PC-9 (cell line): ENCODE results near the gene CUTA. TPM values are rescaled to one million over a fixed set of nuclear protein-coding genes. Genes with fewer than 3 reads are reported as not detected.
A peak's percentile ranks its signal among the peaks of the same experiment; 100 is the strongest.

Experiments used
- BruUV-seq: library from RNA; stranded (reverse); fragments of 400-500 nt; replicated peaks from 2 replicates; lab custom pipeline; 2021; lab: Mats Ljungman, UMichigan
- CTCF ChIA-PET: fragments of 300-600 bp; sonication (Branson Sonifier 250); formaldehyde crosslinking; loops from one replicate; lab custom pipeline; 2022; ENCODE audit warnings: antibody characterized with exemption; lab: Charles Lee
- POLR2A ChIA-PET: fragments of 300-600 bp; sonication (Branson Sonifier 250); formaldehyde crosslinking; loops from one replicate; lab custom pipeline; 2022; ENCODE audit warnings: antibody characterized with exemption; ENCODE audit not compliant: unreplicated experiment; lab: Charles Lee
- DNase-seq, 2 experiments: peaks; one replicate each; pipeline versions ENCODE4 v3.0.0 to v3.0.0-alpha.2; 2015 to 2022; ENCODE audit warnings: mixed read lengths in 1 of 2
- H2AFZ ChIP-seq: fragments of 200-600 bp; sonication (generic); 2 replicates; pipeline ENCODE4 v1.8.1; 2017; ENCODE audit warnings: antibody characterized with exemption
- H3F3A ChIP-seq: fragments of 200-600 bp; sonication (generic); 2 replicates; pipeline ENCODE4 v1.8.1; 2017; ENCODE audit warnings: antibody characterized with exemption, mild to moderate bottlenecking, low read depth; ENCODE audit not compliant: insufficient read depth
- H3K27ac ChIP-seq: fragments of 200-600 bp; sonication (generic); 2 replicates; pipeline ENCODE4 v1.6.1; 2016; ENCODE audit warnings: mixed run types
- H3K27me3 ChIP-seq: fragments of 200-600 bp; sonication (generic); 2 replicates; pipeline ENCODE4 v1.6.1; 2016; ENCODE audit warnings: low read depth, mixed run types; ENCODE audit not compliant: insufficient read depth
- H3K36me3 ChIP-seq: fragments of 200-600 bp; sonication (generic); 2 replicates; pipeline ENCODE4 v1.6.1; 2016; ENCODE audit warnings: low read depth, mixed run types
- H3K4me1 ChIP-seq: fragments of 200-600 bp; sonication (generic); replicated peaks from 2 replicates; pipeline ENCODE4 v1.6.1; 2016; ENCODE audit warnings: mixed run types; ENCODE audit not compliant: insufficient read depth
- H3K4me2 ChIP-seq: fragments of 200-600 bp; sonication (generic); 2 replicates; pipeline ENCODE4 v1.6.1; 2017; ENCODE audit warnings: mixed run types
- H3K4me3 ChIP-seq: fragments of 200-600 bp; sonication (generic); 2 replicates; pipeline ENCODE4 v1.6.1; 2016; ENCODE audit warnings: mixed run types
- H3K79me2 ChIP-seq: fragments of 200-600 bp; sonication (generic); 2 replicates; pipeline ENCODE4 v1.6.1; 2017; ENCODE audit warnings: low read depth, mixed run types
- H3K9me2 ChIP-seq: fragments of 200-600 bp; sonication (generic); 2 replicates; pipeline ENCODE4 v1.8.1; 2017; ENCODE audit warnings: mild to moderate bottlenecking; ENCODE audit not compliant: insufficient read depth
- H3K9me3 ChIP-seq: fragments of 200-600 bp; sonication (generic); 2 replicates; pipeline ENCODE4 v1.8.1; 2016; ENCODE audit warnings: low read depth; ENCODE audit not compliant: insufficient read depth
- H4K20me1 ChIP-seq: fragments of 200-600 bp; sonication (generic); 2 replicates; pipeline ENCODE4 v1.8.1; 2017; ENCODE audit not compliant: insufficient read depth
- EZH2 ChIP-seq: fragments of 200-600 bp; sonication (generic); IDR thresholded peaks from 2 replicates; pipeline ENCODE4 v1.8.0; 2017; ENCODE audit warnings: antibody characterized with exemption, low read depth
- intact Hi-C: fragments of 100-400 bp; cut with micrococcal nuclease; formaldehyde crosslinking; loops from one replicate; pipeline ENCODE4 v1.10.0; 2022; ENCODE audit not compliant: unreplicated experiment
- total RNA-seq: library from RNA; stranded (reverse); gene quantifications from 2 replicates; pipeline ENCODE4 v1.2.3, GENCODE V29; 2021
- TF ChIP-seq, protein P1 (sequence below): fragments of 200-600 bp; sonication (generic); conservative IDR thresholded peaks from 2 replicates; pipeline ENCODE4 v1.6.1; 2017; ENCODE audit warnings: mixed run types, antibody characterized with exemption, mild to moderate bottlenecking, moderate library complexity

CUTA gene
- total RNA-seq, 1 experiment from 2014 or later: 213 TPM

DNA sequence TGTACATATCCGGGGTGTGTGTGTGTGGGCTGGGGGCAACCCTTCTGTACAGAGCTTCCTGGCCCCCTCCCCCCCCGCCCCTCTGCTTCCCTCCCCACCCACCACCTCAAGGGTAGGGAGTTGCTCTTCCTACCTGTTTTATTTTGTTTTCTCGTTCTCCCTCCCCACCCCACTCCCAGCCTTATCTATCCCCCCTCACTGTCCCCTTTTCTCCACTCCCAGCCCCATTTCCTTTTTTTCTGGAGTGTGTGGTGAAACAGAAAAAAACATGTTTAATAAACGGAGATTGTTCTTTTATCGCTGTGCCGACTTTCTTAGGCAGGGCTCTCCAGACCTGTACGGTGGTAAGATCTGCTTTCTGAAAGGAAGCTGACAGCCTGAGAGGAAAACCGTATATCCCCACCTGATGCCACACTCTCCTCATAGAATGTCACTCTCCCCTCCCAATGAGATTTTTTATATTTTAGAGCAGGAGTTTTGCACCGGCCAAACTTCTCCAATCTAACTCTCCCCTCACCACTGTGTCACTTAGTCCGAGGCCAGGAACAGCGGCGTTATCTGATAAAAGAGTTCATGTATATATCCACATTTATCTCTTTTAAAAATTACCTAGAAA lies 35.6 kb upstream of the CUTA start:
- H3K36me3 ChIP-seq: no peaks in the 10 kb centered on the region
- ChIA-PET POLR2A (interaction anchor here (0.6 kb wide), 1 partner anchor 151 kb away, joined by 4 read pairs; no protein-coding TSS in a partner anchor), CTCF (interaction anchor here (0.6 kb wide), 1 partner anchor 87 kb away, joined by 3 read pairs; no protein-coding TSS in a partner anchor)
- peak overlapping the region; percentile 94 for H2AFZ ChIP-seq
- H3K27ac ChIP-seq: no peak overlapping the region
- peaks cover 6% of the 10 kb centered on the region for H3K4me1 ChIP-seq
- H3K79me2 ChIP-seq: peaks cover 19% of the 10 kb centered on the region
- no TSS peak for BruUV-seq
- no peak for TF ChIP-seq EZH2
- TF ChIP-seq, protein P1, sequence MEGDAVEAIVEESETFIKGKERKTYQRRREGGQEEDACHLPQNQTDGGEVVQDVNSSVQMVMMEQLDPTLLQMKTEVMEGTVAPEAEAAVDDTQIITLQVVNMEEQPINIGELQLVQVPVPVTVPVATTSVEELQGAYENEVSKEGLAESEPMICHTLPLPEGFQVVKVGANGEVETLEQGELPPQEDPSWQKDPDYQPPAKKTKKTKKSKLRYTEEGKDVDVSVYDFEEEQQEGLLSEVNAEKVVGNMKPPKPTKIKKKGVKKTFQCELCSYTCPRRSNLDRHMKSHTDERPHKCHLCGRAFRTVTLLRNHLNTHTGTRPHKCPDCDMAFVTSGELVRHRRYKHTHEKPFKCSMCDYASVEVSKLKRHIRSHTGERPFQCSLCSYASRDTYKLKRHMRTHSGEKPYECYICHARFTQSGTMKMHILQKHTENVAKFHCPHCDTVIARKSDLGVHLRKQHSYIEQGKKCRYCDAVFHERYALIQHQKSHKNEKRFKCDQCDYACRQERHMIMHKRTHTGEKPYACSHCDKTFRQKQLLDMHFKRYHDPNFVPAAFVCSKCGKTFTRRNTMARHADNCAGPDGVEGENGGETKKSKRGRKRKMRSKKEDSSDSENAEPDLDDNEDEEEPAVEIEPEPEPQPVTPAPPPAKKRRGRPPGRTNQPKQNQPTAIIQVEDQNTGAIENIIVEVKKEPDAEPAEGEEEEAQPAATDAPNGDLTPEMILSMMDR: no peak
- H3K4me2 ChIP-seq: peak overlapping the region; percentile 85
- H3K9me3 ChIP-seq: no peaks in the 10 kb centered on the region
- H3K4me3 ChIP-seq: peak overlapping the region; percentile 95
- no peaks in the 10 kb centered on the region for H3K27me3 ChIP-seq
- H3F3A ChIP-seq: no peaks in the 10 kb centered on the region
- DNase-seq: no peak
- intact Hi-C loops: loop anchor here (1.0 to 5.0 kb wide), 3 partner anchors 27 to 118 kb away; partner anchors contain the start of gene PHF1
- H4K20me1 ChIP-seq: no peaks in the 10 kb centered on the region
- no peaks in the 10 kb centered on the region for H3K9me2 ChIP-seq

DNA sequence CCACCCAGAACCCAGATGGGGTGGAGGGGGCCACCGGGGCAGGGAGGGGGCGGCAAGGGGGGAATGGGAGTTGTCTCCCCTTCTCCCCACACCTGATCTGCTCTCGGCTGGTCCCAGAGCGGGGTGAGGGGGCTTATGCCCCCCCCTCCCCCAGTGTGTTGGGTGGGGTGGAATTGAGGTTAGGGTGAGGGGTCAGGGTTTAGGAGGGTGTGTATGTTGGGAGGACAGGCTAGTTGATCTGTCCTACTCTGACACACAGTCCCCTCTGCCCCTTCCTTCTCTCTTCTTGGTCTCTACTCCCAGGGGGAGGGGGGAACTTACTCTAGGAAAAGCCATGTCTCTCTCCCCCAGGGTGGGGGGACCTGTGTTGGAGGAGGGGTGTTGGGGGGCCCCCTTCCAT lies 34.6 kb upstream of the CUTA start:
- Histone ChIP-seq H3K9me2 (no peaks in the 10 kb centered on the region), H3K4me2 (no peak overlapping the region; the same call in 1 of the 2 replicates), H2AFZ (no peak overlapping the region), H3K27me3 (no peaks in the 10 kb centered on the region), H3F3A (no peaks in the 10 kb centered on the region), H3K4me3 (no peak overlapping the region), H3K27ac (no peak overlapping the region), H3K9me3 (no peaks in the 10 kb centered on the region), H4K20me1 (no peaks in the 10 kb centered on the region), H3K79me2 (peaks cover 19% of the 10 kb centered on the region), H3K36me3 (no peaks in the 10 kb centered on the region), H3K4me1 (peaks cover 6% of the 10 kb centered on the region)
- ChIA-PET CTCF (interaction anchor here (0.6 kb wide), 1 partner anchor 135 kb away, joined by 8 read pairs; no protein-coding TSS in a partner anchor), POLR2A (interaction anchor here (0.5 kb wide), 1 partner anchor 1941 kb away, joined by 12 read pairs; no protein-coding TSS in a partner anchor)
- no peak for TF ChIP-seq EZH2
- TF ChIP-seq, protein P1: no peak
- DNase-seq: no peak
- intact Hi-C loops: loop anchor here (5.0 kb wide), 1 partner anchor 40 kb away; the partner anchor contains the start of gene PHF1
- no TSS peak for BruUV-seq

DNA sequence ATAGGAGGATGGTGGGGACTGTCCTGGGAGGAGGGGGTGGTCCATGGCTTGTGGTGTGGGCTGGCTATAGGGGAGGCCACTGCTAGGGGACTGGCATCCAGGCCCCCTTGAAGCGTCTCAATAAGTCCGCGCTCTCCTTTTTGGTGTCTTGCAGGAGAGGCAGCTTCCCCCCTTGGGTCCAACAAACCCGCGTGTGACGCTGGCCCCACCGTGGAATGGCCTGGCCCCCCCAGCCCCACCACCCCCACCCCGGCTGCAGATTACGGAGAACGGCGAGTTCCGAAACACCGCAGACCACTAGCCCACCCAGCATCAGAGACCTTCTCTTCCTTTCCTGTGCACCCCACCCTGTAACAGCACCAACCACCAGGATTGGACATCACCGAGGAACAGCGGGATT lies 33.7 kb upstream of the CUTA start:
- BruUV-seq: no TSS peak
- CTCF ChIA-PET: no interaction called here
- no peaks in the 10 kb centered on the region for H4K20me1 ChIP-seq
- no peak overlapping the region for H2AFZ ChIP-seq
- H3F3A ChIP-seq: no peaks in the 10 kb centered on the region
- intact Hi-C loops: loop anchor here (5.0 kb wide), 1 partner anchor 39 kb away; the partner anchor contains the start of gene PHF1
- H3K9me2 ChIP-seq: no peaks in the 10 kb centered on the region
- no peak overlapping the region for H3K27ac ChIP-seq
- TF ChIP-seq EZH2: no peak
- H3K4me1 ChIP-seq: peaks cover 6% of the 10 kb centered on the region
- peaks cover 19% of the 10 kb centered on the region for H3K79me2 ChIP-seq
- DNase-seq: no peak
- POLR2A ChIA-PET: no interaction called here
- no peak overlapping the region for H3K4me3 ChIP-seq
- no peak overlapping the region for H3K4me2 ChIP-seq
- H3K27me3 ChIP-seq: no peaks in the 10 kb centered on the region
- H3K36me3 ChIP-seq: no peaks in the 10 kb centered on the region
- no peaks in the 10 kb centered on the region for H3K9me3 ChIP-seq
